Astrocyte (in vitro differentiated cells and primary cell): ENCODE data around the gene HOXB13.

ENCODE experiments used
- EZH2 ChIP-seq: IDR thresholded peaks from 2 replicates; pipeline ENCODE4 v1.6.1; 2012; ENCODE audit warnings: mild to moderate bottlenecking, low read length, inconsistent platforms; ENCODE audit not compliant: insufficient read depth
- TF ChIP-seq, protein P1 (sequence below): IDR thresholded peaks from 2 replicates; pipeline ENCODE4 v1.5.1; 2011; ENCODE audit warnings: low read depth, mild to moderate bottlenecking, inconsistent platforms, low read length, moderate library complexity; ENCODE audit not compliant: insufficient read depth

DNA sequence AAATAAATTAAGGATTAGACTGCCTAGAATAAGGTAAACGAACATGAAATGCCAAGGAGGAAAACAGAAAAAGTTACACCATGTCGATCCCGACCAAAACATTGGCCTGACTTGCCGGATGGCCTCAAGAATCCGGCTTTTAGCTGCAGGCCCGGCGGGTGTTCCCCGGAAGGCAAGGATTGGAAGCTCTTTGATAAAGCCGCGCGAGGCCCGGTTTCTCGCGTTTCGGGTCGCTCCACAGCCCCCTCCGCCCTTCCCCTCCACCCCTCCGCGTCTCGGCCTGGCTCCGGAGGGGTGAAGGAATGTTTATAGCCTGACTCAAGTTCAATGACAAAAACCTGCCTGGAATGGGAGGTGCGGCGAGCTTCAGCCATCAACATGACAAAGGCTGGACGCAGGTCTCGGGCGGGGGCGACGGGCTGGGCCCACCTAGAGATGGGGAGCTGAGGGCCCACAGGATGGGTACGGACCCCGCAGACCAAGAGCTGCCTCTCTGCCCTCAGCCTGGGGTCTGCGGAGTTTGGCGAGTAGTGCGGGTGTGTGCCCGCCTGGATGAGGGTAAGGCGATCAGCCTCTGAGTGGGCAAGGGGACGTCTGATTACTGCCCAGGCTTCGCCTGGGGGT is 8.8 kb downstream of the HOXB13 start:
- TF ChIP-seq, protein P1, sequence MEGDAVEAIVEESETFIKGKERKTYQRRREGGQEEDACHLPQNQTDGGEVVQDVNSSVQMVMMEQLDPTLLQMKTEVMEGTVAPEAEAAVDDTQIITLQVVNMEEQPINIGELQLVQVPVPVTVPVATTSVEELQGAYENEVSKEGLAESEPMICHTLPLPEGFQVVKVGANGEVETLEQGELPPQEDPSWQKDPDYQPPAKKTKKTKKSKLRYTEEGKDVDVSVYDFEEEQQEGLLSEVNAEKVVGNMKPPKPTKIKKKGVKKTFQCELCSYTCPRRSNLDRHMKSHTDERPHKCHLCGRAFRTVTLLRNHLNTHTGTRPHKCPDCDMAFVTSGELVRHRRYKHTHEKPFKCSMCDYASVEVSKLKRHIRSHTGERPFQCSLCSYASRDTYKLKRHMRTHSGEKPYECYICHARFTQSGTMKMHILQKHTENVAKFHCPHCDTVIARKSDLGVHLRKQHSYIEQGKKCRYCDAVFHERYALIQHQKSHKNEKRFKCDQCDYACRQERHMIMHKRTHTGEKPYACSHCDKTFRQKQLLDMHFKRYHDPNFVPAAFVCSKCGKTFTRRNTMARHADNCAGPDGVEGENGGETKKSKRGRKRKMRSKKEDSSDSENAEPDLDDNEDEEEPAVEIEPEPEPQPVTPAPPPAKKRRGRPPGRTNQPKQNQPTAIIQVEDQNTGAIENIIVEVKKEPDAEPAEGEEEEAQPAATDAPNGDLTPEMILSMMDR: no peak
- TF ChIP-seq EZH2: no peak
